ENCODE data around the gene TMPRSS12.

GRCh38 chr12:50923361-50924130 is 80.8 kb downstream of the TMPRSS12 start:
- TF ChIP-seq POLR2A (IDR thresholded peaks at IDR 0.05) (no peak), CTCF (IDR thresholded peaks at IDR 0.05) (no peak)
